Globus pallidus (tissue), 1 donor: Measurements from ENCODE around the gene RYR1.
"Not testable (repeated sequence)": the region's sequence is repeated elsewhere in the genome, so short reads cannot be mapped to it uniquely, and the experiment has no call there.

ENCODE experiments used
- DNase-seq: peaks from one replicate; pipeline ENCODE4 v3.0.0-alpha.2; 2015; ENCODE audit warnings: low spot score

The RYR1 gene

DNA sequence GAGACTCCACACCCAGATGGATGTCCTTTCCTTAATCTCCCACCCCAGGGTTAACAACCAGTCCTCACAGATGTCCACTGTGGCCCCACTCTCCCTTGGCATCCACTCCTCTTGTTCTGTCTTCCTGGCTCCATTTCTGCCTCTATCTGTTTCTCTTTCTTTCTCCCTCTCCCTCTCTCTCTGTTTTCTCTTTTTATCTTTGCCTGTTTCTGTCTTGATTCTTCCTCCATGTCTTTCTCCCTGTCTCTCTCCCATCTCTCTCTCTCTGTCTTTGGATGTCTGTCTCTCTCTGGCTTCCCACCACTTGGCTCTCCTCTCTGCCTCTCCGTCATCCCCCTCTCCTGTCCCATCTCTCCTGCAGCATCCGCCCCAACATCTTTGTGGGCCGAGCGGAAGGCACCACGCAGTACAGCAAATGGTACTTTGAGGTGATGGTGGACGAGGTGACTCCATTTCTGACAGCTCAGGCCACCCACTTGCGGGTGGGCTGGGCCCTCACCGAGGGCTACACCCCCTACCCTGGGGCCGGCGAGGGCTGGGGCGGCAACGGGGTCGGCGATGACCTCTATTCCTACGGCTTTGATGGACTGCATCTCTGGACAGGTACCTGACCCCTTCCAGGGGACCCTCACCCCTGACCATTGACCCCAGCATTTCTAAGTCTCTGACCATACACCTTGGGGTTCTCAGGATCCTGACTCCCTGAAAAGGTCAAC lies 24.4 kb downstream of the RYR1 start:
- DNase-seq = no peak

DNA sequence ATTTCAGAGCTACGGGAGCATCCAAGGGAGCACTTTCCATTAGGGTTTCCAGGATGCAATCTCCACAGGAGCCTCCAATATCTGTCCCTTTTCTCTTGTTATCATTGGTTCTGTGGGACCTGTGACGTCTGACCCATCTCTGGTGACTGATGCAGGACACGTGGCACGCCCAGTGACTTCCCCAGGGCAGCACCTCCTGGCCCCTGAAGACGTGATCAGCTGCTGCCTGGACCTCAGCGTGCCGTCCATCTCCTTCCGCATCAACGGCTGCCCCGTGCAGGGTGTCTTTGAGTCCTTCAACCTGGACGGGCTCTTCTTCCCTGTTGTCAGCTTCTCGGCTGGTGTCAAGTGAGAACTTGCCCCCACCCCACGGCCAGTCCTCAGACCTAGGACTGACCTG lies 25.5 kb downstream of the RYR1 start:
- no peak for DNase-seq

DNA sequence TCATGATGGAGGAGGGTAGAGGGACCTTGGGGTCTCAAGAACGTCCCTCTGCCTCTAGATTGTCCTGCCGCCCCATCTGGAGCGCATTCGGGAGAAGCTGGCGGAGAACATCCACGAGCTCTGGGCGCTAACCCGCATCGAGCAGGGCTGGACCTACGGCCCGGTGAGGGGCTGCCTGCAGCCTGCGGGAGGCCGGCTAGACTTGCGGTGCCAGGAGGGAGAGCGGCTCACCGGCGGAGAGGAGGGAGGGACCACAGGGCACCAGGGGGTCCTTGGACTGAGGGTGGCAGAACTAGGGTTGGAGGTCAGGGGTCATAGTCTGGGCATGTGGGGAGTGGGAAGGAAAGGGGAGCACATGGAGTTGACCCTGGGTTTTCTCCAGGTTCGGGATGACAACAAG lies 29.9 kb downstream of the RYR1 start:
- no peak for DNase-seq

DNA sequence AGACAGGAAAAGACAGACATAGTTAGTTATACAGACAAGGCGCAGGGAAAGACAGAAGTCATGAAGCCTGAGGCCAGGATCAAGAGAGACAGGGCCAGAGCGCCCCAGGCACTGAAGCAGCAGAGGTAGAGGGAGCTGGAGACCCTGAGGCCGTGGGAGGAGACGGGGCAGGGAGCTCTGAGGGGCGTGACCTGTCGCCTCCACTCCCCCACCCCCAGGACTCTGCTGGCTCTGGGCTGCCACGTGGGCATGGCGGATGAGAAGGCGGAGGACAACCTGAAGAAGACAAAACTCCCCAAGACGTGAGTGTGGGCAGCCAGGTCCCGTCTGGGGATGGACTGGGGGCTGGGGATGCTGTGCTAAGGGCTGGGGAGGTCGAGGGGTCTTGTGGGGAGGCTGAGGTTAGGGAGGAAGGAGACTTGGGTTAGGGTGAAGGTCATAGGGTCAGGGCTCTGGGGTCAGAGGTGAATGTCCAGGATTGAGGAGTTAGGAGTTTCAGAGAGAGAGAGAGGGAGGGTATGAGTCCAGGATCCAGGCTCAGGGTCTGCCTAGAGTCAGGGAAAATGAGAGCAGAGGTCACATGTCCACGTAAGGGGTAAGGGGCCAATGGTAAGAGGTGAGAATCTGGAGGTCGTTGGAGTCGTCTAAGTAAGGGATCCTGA lies 31.1 kb downstream of the RYR1 start:
- DNase-seq = no peak

- no peak for DNase-seq
Observed at GRCh38 chr19:38466050-38466449, 32.6 kb downstream of the RYR1 start.

DNA sequence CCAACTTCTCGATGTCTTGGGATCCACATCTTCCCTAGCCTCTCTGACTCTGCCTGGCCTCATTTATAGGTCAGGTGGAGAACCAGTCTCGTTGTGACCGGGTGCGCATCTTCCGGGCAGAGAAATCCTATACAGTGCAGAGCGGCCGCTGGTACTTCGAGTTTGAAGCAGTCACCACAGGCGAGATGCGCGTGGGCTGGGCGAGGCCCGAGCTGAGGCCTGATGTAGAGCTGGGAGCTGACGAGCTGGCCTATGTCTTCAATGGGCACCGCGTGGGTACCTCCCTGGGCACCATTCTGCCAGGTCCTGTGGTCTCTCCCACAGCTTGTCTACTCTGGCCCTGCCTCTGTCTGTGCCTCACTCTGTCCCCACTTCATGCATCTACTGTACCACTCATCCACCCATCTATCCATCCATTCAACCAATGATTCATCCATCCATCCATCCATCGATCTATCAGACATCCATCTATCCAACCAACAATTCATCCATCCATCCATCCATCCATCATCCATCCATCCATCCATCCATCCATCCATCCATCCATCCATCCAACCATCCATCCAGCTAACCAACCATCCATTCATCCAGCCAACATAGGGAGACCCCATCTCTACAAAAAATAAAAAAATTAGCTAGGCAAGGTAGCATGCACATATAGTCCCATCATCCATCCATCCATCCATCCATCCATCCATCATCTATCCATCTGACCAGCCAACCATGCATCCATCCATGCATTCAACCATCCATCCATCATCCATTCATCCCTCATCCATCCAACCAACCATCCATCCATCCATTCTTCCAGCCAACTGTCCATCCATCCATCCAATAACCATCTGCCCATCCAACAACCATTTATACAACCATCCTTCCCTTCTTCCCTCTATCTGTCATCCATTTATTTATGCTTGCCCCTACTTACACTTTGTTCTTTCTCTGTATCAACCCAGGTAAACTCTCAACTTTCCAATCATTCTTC lies 34.3 kb downstream of the RYR1 start:
- DNase-seq = no peak

DNA sequence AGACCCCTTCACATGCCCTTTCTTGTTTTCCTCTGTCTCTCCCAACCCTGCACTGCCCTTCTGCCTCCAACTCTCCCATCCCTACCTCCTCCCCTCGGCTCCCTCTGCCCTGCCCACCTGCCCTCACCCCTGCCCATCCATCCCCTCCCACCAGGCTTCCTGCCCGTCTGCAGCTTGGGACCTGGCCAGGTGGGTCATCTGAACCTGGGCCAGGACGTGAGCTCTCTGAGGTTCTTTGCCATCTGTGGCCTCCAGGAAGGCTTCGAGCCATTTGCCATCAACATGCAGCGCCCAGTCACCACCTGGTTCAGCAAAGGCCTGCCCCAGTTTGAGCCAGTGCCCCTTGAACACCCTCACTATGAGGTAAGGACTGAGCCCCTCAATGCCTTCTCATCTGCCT lies 35.7 kb downstream of the RYR1 start:
- DNase-seq = no peak

GRCh38 chr19:38470788-38471480 lies 37.4 kb downstream of the RYR1 start:
- no peak for DNase-seq

DNA sequence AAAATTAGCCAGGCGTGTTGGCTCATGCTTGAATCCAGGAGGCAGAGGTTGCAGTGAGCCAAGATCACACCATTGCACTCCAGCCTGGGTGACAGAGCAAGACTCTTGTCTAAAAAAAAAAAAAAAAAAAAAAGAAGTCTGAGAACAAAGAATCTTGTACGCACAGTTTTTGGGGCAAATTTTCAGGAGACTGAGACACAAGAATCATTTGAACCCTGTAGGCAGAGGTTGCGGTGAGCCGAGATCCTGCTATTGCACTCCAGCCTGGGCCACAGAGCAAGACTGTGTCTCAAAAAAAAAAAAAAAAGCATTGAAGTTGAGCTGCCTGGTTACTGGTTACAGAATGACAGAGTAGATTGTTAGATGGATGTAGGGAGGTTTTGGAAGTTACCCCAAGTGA lies 39.2 kb downstream of the RYR1 start:
- DNase-seq = not testable (repeated sequence)

DNA sequence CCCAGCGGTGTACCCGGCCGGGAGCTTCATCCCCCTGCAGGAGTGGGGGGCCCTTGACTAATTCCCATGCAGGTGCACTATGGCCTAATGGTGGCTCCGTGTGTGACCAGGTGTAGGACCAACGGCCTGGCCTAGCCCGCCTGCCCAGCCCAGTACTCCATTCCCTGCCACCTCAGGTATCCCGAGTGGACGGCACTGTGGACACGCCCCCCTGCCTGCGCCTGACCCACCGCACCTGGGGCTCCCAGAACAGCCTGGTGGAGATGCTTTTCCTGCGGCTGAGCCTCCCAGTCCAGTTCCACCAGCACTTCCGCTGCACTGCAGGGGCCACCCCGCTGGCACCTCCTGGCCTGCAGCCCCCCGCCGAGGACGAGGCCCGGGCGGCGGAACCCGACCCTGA lies 39.7 kb downstream of the RYR1 start:
- DNase-seq = no peak

- DNase-seq = no peak
Observed at GRCh38 chr19:38475176-38475575, 41.7 kb downstream of the RYR1 start.

GRCh38 chr19:38478273-38478971 lies 44.9 kb downstream of the RYR1 start:
- no peak for DNase-seq

DNA sequence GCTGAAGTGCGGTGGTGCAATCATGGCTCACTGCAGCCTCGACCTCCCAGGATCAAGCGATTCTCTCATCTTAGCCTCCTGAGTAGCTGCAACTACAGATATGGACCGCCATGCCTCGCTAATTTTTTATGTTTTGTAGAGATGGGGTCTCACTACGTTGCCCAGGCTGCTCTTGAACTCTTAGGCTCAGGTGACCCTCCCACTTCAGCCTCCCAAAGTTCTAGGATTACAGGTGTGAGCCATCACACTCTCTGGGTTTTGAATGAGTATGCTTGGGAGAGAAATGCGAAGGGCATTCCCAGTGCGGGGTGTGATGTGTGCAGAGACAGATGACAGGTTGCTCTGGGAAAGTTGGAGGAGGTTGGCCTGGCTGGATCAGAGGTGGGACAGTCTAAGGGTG lies 49.0 kb downstream of the RYR1 start:
- no peak for DNase-seq

DNA sequence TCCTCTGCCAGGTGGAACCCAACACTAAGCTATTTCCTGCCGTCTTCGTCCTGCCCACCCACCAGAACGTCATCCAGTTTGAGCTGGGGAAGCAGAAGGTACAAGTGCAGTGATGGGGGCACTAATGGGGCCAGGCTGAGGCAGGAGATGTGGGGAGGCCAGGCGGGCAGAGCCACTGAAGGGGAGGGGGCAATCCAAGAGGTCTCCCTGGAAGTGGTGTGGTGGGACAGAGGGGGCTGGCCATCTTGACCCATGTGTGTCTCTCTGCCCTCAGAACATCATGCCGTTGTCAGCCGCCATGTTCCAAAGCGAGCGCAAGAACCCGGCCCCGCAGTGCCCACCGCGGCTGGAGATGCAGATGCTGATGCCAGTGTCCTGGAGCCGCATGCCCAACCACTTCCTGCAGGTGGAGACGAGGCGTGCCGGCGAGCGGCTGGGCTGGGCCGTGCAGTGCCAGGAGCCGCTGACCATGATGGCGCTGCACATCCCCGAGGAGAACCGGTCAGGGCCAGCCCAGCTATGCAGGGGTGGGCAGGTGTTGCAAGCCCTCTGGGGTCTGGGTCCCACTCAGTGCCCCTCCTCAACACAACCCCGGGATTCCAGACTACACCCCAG lies 49.6 kb downstream of the RYR1 start:
- DNase-seq = no peak

GRCh38 chr19:38484747-38485146 lies 51.3 kb downstream of the RYR1 start:
- DNase-seq = no peak

DNA sequence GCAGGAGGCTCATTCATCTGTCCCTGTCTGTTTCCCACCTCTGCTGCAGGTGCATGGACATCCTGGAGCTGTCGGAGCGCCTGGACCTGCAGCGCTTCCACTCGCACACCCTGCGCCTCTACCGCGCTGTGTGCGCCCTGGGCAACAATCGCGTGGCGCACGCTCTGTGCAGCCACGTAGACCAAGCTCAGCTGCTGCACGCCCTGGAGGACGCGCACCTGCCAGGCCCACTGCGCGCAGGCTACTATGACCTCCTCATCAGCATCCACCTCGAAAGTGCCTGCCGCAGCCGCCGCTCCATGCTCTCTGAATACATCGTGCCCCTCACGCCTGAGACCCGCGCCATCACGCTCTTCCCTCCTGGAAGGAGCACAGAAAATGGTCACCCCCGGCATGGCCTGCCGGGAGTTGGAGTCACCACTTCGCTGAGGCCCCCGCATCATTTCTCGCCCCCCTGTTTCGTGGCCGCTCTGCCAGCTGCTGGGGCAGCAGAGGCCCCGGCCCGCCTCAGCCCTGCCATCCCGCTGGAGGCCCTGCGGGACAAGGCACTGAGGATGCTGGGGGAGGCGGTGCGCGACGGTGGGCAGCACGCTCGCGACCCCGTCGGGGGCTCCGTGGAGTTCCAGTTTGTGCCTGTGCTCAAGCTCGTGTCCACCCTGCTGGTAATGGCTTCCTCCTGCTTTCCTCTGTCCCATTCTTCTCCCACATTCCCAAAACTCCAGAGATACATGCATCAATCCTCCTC lies 52.2 kb downstream of the RYR1 start:
- DNase-seq = no peak

- no peak for DNase-seq
Observed at GRCh38 chr19:38486731-38487336, 53.3 kb downstream of the RYR1 start.

- no peak for DNase-seq
Observed at GRCh38 chr19:38488096-38488495, 54.6 kb downstream of the RYR1 start.

GRCh38 chr19:38488776-38489481 lies 55.4 kb downstream of the RYR1 start:
- DNase-seq = no peak
